NCI-H774 (cell line): Measurements from ENCODE around the gene GRIA4.

Experiments used
- DNase-seq: peaks from one replicate; lab custom pipeline; 2025; lab: John Stamatoyannopoulos, UW

GRIA4 gene

GRCh38 chr11:105639527-105639926, 29.7 kb downstream of the GRIA4 start:
- no peak for DNase-seq

DNA sequence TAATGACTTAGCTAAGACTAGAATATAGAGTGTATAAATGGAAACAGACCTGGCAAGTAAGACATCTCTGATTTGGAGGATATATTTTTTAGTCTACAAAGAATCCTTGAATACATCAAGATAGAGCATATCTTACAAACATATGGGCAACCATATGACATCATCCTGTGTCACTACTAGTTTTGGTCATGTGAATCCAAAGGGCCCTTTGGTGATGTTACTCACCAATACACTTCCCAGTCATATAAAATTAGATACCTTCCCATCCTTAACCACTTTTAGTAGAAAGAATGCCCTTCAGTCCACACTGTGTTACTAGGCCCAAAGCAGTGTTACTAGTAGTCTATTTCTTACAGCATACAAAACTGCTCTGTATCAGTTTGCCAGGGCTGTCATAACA, 31.6 kb downstream of the GRIA4 start:
- DNase-seq: no peak

DNA sequence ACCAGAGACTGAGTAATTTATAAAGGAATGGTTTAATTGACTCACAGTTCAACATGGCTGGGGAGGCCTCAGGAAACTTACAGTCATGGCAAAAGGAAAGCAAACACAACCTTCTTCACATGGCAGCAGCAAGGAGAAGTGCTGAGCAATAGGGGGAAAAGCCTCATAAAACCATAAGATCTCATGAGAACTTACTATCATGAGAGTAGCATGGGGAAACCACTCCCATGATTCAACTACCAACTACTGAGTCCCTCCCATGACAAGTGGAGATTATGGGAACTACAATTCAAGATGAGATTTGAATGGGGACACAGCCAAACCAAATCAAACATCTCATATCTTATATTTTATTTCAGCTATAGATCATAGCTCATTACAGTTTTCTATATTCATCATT, 33.0 kb downstream of the GRIA4 start:
- no peak for DNase-seq

GRCh38 chr11:105644839-105645573, 35.1 kb downstream of the GRIA4 start:
- no peak for DNase-seq

GRCh38 chr11:105647780-105648179, 37.9 kb downstream of the GRIA4 start:
- no peak for DNase-seq

GRCh38 chr11:105648762-105649161, 38.9 kb downstream of the GRIA4 start:
- DNase-seq: no peak

DNA sequence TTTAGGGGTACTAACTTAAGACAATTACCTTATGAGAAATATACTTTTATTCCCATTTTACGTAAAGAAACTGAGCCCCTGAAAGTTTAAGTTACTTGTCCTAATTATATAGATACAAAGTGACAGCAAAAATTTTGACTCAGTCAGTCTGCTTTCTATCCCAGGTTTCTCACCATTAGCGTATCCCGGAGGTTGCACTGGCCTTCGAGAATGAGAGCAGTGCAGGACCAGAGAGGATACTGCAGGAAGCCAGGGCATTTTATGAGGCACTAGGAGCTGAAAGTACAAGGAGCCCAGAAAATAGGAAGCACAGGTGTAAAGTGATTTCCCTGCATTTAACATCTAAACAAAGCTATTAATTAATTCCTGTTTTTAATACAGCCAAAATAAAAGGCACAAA, 55.4 kb downstream of the GRIA4 start:
- no peak for DNase-seq

DNA sequence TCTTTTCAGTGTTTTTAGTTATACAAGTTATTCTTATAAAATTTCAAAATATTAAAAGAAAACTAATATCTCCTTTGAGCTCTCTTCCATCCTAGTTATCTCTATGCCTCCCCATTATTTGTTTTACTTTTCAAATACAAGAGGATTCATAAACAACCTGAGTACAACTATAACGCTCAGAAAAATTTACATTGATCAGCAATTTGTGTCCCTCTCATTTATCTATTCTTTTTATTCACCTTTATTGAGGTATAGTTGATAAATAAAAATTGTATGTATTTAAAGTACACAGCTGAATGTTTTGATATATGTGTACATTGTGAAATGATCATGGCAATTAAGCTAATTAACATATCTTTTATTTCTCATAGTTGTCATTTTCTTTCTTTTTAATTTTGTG, 57.6 kb downstream of the GRIA4 start:
- no peak for DNase-seq

DNA sequence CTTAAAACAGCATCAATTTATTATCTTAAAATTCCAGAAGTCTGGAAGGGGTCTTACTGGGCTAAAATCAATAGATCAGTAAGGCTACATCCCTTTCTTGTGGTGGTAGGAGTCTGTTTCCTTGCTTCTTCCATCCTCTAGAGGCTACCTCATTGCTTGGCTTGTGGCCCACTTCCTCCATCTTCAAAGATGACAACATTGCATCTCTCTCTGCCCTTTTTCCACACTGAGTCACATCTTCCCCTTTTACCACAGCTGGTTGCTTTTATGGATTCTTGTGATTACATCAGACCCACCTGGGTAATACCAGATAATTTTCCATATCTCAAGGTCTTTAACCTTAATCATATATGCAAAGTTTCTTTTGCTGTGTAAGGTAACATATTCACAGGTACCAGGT, 60.9 kb downstream of the GRIA4 start:
- no peak for DNase-seq

DNA sequence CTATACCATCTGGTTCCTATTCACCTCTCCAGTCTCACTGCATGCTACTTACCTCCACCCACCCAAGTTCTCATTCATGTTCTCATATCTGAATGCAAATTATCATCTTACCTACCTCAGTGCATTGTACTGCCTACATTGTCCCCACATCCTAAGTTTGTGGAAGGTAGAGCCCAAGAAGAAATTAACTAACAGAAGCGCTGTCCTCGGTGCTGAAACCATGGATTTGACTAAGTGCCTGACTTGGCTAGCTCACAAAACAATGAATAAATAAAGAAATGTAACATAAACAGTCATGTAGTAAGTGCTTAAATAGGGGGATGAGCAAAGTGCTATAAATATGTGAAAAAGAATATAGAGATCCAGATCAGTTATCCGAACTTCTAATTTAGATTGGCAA, 63.2 kb downstream of the GRIA4 start:
- DNase-seq: no peak

DNA sequence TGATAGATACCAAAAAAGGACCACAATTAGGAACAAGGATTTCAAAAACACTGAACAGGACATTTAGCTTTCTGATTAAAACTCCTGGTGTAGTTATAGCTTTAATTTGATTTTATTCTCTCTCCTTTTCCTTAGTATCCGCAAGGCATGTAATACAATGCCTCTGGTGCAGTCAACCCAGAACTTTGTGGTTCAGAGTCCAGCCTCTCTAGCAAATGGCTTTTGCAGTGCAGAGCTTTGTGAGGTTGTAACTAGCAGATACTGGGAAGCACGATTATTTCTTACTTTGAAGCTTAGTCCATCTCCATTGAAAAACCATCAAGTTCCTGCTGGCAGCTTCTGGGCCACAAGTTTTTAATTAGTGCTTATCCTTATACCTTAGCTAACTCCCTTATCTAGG, 79.8 kb downstream of the GRIA4 start:
- no peak for DNase-seq

GRCh38 chr11:105690467-105690866, 80.6 kb downstream of the GRIA4 start:
- no peak for DNase-seq

GRCh38 chr11:105693075-105693759, 83.3 kb downstream of the GRIA4 start:
- DNase-seq: no peak

GRCh38 chr11:105696000-105696399, 86.1 kb downstream of the GRIA4 start:
- no peak for DNase-seq

DNA sequence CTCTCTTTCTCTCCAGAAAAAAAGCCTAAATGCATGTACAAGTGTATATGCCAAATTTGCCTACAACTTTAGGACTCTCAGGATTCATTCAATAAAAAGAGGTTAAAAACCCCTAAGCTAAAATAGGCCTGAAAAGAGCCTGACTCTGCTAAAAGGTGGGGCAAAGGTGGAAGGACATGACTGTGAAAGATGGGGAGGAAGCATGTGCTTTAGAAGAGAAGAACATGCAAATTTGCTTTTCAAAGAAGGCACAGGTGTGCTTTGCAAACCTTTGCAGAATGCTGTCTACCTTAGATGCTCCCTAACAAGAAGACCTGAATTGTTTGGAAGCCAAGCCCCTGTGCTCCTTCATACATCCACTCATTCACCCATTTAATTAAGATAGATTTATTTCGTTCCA, 87.4 kb downstream of the GRIA4 start:
- DNase-seq: no peak

DNA sequence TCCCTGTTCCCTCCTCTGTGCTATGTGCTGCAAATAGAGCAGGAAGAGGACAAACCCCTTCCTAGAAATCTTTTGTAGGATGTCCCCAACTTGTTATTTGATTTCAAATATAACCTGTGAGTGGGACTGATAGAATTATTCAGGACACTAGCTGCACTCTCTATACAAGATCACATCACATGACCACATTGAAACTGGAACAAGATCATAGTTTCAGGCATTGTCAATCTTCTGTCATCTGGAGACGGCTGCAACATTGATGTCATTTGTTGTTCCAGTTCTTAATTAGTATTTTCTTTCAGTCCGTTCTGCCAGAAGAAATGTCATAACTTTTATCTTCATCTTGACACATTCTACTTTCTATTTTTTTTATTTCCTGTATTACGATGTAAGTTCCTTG, 89.3 kb downstream of the GRIA4 start:
- no peak for DNase-seq

DNA sequence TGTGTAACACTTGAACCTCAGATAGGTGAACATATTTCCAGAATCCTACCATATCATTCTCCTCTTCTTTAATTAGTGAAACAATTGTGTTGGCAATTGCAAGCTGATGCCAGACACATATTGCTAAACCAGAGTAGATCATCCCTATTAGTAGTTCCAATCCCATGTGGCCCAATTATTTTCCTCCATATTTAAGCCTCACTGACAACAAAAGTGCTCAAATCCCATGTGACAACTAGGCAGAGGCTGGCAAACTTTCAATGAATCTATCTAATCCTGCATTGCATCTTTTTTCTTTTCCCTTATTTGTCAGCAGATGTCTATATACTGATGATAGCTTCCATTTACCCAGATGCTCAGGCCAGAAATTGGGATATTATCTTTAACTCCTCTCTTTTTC, 90.4 kb downstream of the GRIA4 start:
- no peak for DNase-seq

GRCh38 chr11:105701098-105701497, 91.2 kb downstream of the GRIA4 start:
- DNase-seq: no peak

DNA sequence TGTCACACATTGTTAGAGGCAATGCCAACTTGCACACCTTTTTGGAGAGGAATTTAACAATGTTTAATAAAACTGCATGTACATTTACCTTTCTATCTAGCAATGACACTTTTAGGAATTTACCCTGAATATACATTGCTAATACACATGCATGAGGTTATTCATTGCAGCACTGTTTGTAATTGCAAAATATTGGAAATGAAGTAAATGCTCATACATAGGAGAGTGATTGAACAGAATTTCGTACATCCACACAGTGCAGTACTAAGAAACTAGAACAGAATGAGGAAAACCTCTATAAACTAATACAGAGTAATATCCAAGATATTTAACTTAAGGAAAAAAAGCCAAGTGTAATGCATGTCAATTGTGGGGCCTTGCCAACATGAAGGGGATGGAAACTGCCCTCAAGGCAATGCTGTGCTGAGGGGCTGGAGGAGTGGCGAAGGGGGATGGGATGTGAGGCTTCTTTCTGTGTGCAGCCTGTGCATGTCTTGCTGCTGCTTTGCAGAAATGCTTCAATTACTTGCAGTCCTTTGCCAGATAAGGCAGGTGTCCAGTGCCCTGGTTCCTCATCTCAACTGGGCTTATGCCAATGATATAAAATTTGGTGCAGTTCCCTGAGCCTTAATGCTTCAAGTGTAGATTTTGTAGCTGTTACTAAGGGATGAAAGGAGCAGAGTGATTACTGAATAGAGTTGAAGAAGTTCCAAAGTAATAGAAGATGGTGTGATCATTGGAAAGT, 96.1 kb downstream of the GRIA4 start:
- no peak for DNase-seq

DNA sequence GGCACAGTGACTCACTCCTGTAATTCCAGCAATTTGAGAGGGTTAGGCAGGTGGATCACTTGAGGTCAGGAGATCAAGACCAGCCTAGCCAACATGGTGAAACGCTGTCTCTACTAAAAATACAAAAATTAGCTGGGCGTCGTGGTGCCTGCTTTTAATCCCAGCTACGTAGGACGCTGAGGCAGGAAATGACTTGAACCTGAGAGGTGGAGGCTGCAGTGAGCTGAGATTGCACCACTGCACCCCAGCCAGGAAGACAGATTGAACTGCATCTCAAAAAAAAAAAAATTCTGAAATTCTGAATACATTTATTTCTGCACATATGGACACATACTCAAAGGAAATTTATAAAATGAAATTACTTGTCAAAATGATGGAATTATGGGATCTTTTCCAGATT, 103.2 kb downstream of the GRIA4 start:
- no peak for DNase-seq

- DNase-seq: no peak
Observed at GRCh38 chr11:105713696-105714095, 103.8 kb downstream of the GRIA4 start.

GRCh38 chr11:105718641-105719040, 108.8 kb downstream of the GRIA4 start:
- no peak for DNase-seq
